Right lobe of liver (tissue), 4 donors: ENCODE results near the gene SEMA4C.

Source experiments
- POLR2A ChIP-seq: fragments of 450-650 bp; IDR thresholded peaks from one replicate; pipeline ENCODE4 v1.6.1; 2017; ENCODE audit warnings: antibody characterized with exemption, mild to moderate bottlenecking
- TF ChIP-seq, protein P1 (sequence below), 4 donors: fragments of 200-600 bp in 3 of 4; fragments of 450-650 bp in 1 of 4; IDR thresholded peaks; one replicate each; pipeline versions ENCODE4 v1.5.1 to v1.8.0; 2016 to 2022; ENCODE audit warnings: antibody characterized with exemption in 4 of 4, mild to moderate bottlenecking in 2 of 4
- donor health status: DM: no; HTN: no; CAD: no.
- donor health status: DM: no; HTN: no; CAD: no.
- donor health status: DM: no; HTN: yes; CAD: no.

DNA sequence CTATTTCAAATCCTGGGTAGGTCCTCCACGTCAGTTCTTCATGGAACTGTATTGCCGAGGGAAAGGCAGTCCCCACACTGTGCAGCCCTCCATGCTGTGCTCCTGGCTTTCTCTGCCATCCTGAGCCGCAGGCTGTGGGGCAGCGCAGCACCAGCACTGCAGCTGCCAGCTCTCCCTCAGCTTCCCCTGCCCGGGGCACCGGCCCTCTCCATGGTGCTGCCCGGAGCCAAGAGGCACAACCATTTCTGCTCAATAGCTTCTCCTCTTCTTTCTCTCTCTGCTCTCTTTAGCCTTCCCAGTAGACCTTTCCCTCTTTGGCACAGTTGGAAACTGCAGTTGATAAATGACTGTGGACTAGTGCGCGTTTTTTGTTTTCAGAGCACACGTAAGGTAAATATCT is 38.2 kb downstream of the SEMA4C start:
- TF ChIP-seq POLR2A: no peak
- TF ChIP-seq, protein P1, sequence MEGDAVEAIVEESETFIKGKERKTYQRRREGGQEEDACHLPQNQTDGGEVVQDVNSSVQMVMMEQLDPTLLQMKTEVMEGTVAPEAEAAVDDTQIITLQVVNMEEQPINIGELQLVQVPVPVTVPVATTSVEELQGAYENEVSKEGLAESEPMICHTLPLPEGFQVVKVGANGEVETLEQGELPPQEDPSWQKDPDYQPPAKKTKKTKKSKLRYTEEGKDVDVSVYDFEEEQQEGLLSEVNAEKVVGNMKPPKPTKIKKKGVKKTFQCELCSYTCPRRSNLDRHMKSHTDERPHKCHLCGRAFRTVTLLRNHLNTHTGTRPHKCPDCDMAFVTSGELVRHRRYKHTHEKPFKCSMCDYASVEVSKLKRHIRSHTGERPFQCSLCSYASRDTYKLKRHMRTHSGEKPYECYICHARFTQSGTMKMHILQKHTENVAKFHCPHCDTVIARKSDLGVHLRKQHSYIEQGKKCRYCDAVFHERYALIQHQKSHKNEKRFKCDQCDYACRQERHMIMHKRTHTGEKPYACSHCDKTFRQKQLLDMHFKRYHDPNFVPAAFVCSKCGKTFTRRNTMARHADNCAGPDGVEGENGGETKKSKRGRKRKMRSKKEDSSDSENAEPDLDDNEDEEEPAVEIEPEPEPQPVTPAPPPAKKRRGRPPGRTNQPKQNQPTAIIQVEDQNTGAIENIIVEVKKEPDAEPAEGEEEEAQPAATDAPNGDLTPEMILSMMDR (IDR thresholded peaks at IDR 0.05): no peak
